Lower lobe of right lung (tissue), 2 donors: ENCODE measurements around the gene CDK12. TPM values are rescaled to one million over a fixed set of nuclear protein-coding genes. Genes with fewer than 3 reads are reported as not detected.
"Not testable (repeated sequence)": the region's sequence is repeated elsewhere in the genome, so short reads cannot be mapped to it uniquely, and the experiment has no call there.

ENCODE experiments used
- ATAC-seq, 2 donors: fragments of 200-7000 bp; cut with Tn5 transposase; one replicate each; pipeline ENCODE4 v1.9.1; 2020 to 2022; ENCODE audit warnings: mild to moderate bottlenecking in 2 of 2, moderate library complexity in 2 of 2
- DNase-seq: peaks from one replicate; pipeline ENCODE4 v3.0.0-alpha.2; 2020
- H3K27ac ChIP-seq: fragments of 200-600 bp; one replicate; pipeline ENCODE4 v1.8.0; 2022
- H3K27me3 ChIP-seq: fragments of 200-600 bp; one replicate; pipeline ENCODE4 v1.8.0; 2022; ENCODE audit warnings: low read depth
- H3K36me3 ChIP-seq: fragments of 200-600 bp; one replicate; pipeline ENCODE4 v1.8.0; 2022; ENCODE audit warnings: mild to moderate bottlenecking
- H3K4me1 ChIP-seq: fragments of 200-600 bp; one replicate; pipeline ENCODE4 v1.8.0; 2022
- H3K4me3 ChIP-seq: fragments of 200-600 bp; one replicate; pipeline ENCODE4 v1.8.0; 2022; ENCODE audit warnings: mild to moderate bottlenecking
- H3K9me3 ChIP-seq: fragments of 200-600 bp; one replicate; pipeline ENCODE4 v1.8.0; 2022
- CTCF ChIP-seq: fragments of 200-600 bp; IDR thresholded peaks from one replicate; pipeline ENCODE4 v1.8.0; 2022; ENCODE audit warnings: antibody characterized with exemption, mild to moderate bottlenecking
- intact Hi-C: fragments of 100-400 bp; cut with DNase I; formaldehyde crosslinking; loops from one replicate; pipeline ENCODE4 v1.11.0; 2022
- total RNA-seq: library from RNA; stranded (reverse); fragmentation: NEBNext Ultra II Directional; extraction: Animal tissue kit (Norgen Biotek cat#: 25700); gene quantifications from one replicate; pipeline ENCODE4 v1.2.1, GENCODE V29; 2021
- donor health status: DM: no; HTN: yes; CAD: no; lungs with severe emphysema.

Gene CDK12
- total RNA-seq, 1 donor from 2014 or later, result 53.7 TPM

GRCh38 chr17:39540611-39541010, 79.3 kb downstream of the CDK12 start:
- no peak for TF ChIP-seq CTCF
- no peaks in the 10 kb centered on the region for H3K27me3 ChIP-seq
- H3K9me3 ChIP-seq, result no peaks in the 10 kb centered on the region
- H3K4me3 ChIP-seq, result no peak overlapping the region
- H3K36me3 ChIP-seq, result peaks cover 11% of the 10 kb centered on the region
- no peak overlapping the region for H3K27ac ChIP-seq
- no peak for DNase-seq
- H3K4me1 ChIP-seq, result peaks cover 43% of the 10 kb centered on the region
- intact Hi-C loops, result no loop called here
- no peak for ATAC-seq

- Histone ChIP-seq H3K36me3 (peaks cover 15% of the 10 kb centered on the region), H3K27ac (no peak overlapping the region), H3K9me3 (no peaks in the 10 kb centered on the region), H3K27me3 (no peaks in the 10 kb centered on the region), H3K4me3 (no peak overlapping the region), H3K4me1 (peaks cover 34% of the 10 kb centered on the region)
- ATAC-seq (no peak), DNase-seq (no peak)
- intact Hi-C loops, result no loop called here
- TF ChIP-seq CTCF, result no peak
Observed at GRCh38 chr17:39541652-39542051, 80.4 kb downstream of the CDK12 start.

- no peak for TF ChIP-seq CTCF
- Histone ChIP-seq H3K27ac (no peak overlapping the region), H3K27me3 (no peaks in the 10 kb centered on the region), H3K9me3 (no peaks in the 10 kb centered on the region), H3K4me1 (peaks cover 34% of the 10 kb centered on the region), H3K36me3 (peaks cover 24% of the 10 kb centered on the region), H3K4me3 (no peak overlapping the region)
- no peak for DNase-seq
- intact Hi-C loops, result no loop called here
- ATAC-seq, result no peak
Observed at GRCh38 chr17:39543176-39543575, 81.9 kb downstream of the CDK12 start.

- no peaks in the 10 kb centered on the region for H3K9me3 ChIP-seq
- no peak for DNase-seq
- H3K27me3 ChIP-seq, result no peaks in the 10 kb centered on the region
- peaks cover 26% of the 10 kb centered on the region for H3K36me3 ChIP-seq
- intact Hi-C loops, result no loop called here
- no peak for TF ChIP-seq CTCF
- ATAC-seq, result no peak
- no peak overlapping the region for H3K4me3 ChIP-seq
- H3K27ac ChIP-seq, result peak overlapping the region; percentile 15
- H3K4me1 ChIP-seq, result peaks cover 29% of the 10 kb centered on the region
Observed at GRCh38 chr17:39543664-39544063, 82.4 kb downstream of the CDK12 start.

- ATAC-seq (peak in 1 of 2 donors; percentile 44), DNase-seq (peak; percentile 75)
- Histone ChIP-seq H3K36me3 (peaks cover 33% of the 10 kb centered on the region), H3K4me1 (peaks cover 22% of the 10 kb centered on the region), H3K27ac (peak overlapping the region; percentile 15)
- H3K27me3 ChIP-seq, H3K4me3 ChIP-seq, intact Hi-C loops, H3K9me3 ChIP-seq: not testable (repeated sequence)
Observed at GRCh38 chr17:39544361-39544760, 83.1 kb downstream of the CDK12 start.

GRCh38 chr17:39547713-39548478, 86.6 kb downstream of the CDK12 start:
- ATAC-seq (peak; percentile 77 to 83), DNase-seq (peak; percentile 72)
- peak; percentile 97 for TF ChIP-seq CTCF
- H3K27me3 ChIP-seq, result no peaks in the 10 kb centered on the region
- H3K27ac ChIP-seq, result no peak overlapping the region
- H3K36me3 ChIP-seq, result peaks cover 67% of the 10 kb centered on the region
- no peaks in the 10 kb centered on the region for H3K9me3 ChIP-seq
- intact Hi-C loops, result no loop called here
- H3K4me1 ChIP-seq, result peaks cover 8% of the 10 kb centered on the region
- no peak overlapping the region for H3K4me3 ChIP-seq
